Transverse colon (tissue), 4 donors: ENCODE results near the gene FCHSD1.

ENCODE experiments used
- CTCF ChIP-seq, 5 experiments: fragments of 200-600 bp in 3 of 5; fragments of 450-650 bp in 2 of 5; sonication (generic) in 3 of 5; IDR thresholded peaks; 1 replicate in 2 of 5; 2 replicates in 3 of 5; pipeline ENCODE4 v1.5.1; 2016 to 2017; ENCODE audit warnings: antibody characterized with exemption in 5 of 5, inconsistent platforms in 3 of 5, mild to moderate bottlenecking in 2 of 5, moderate library complexity in 1 of 5
- EP300 ChIP-seq: sonication (generic); formaldehyde crosslinking; IDR thresholded peaks from one replicate; pipeline ENCODE4 v1.6.1; 2017; ENCODE audit warnings: antibody characterized with exemption, low read depth
- POLR2A ChIP-seq: fragments of 450-650 bp; IDR thresholded peaks from one replicate; pipeline ENCODE4 v1.6.1; 2016; ENCODE audit warnings: antibody characterized with exemption, mild to moderate bottlenecking, moderate library complexity
- POLR2AphosphoS5 ChIP-seq, 3 donors: sonication (generic); formaldehyde crosslinking; IDR thresholded peaks; one replicate each; pipeline ENCODE4 v1.6.1; 2016; ENCODE audit warnings: antibody characterized with exemption in 3 of 3

DNA sequence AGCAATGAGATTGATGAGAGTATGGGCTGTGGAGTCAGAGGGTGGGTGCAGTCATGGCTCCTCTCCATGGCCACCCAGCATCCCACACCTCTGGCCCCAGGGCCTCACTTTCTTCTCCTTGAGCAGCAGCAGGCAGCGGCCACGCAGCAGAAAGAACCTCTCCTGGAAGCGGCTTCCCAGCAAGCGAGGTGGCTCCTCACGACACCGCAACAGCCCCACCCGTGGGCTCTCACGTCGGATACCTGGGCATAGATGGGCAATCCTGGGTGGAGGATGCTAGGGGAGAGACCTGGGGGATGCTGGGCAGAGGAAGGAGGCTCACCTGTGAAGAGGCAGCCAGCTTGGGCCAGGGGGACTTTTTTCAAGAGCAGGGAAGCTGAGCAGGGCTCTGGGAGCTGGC lies 5.2 kb upstream of the FCHSD1 start:
- TF ChIP-seq CTCF (IDR thresholded peaks at IDR 0.05) (no peak), POLR2A (no peak), POLR2AphosphoS5 (IDR thresholded peaks at IDR 0.05) (no peak), EP300 (no peak)
